K562 (cell line): ENCODE measurements around the gene SEPHS2. TPM values are rescaled to one million over a fixed set of nuclear protein-coding genes. Genes with fewer than 3 reads are reported as not detected.

Source experiments
- BDP1 ChIP-seq: IDR thresholded peaks from 3 replicates; pipeline ENCODE4 v1.6.1; 2011; ENCODE audit not compliant: insufficient read length, insufficient read depth
- CBX1 ChIP-seq: sonication (generic); IDR thresholded peaks from 2 replicates; pipeline ENCODE4 v1.6.1; 2016; ENCODE audit warnings: antibody characterized with exemption, low read depth, mild to moderate bottlenecking
- DMBX1 ChIP-seq: fragments of 250-450 bp; sonication (Bioruptor Pico); IDR thresholded peaks from 2 replicates; pipeline ENCODE4 v1.8.0; 2022; ENCODE audit warnings: inconsistent platforms, mild to moderate bottlenecking, moderate library complexity, borderline replicate concordance
- ESRRB ChIP-seq: fragments of 250-450 bp; sonication (Bioruptor Pico); IDR thresholded peaks from 2 replicates; pipeline ENCODE4 v1.5.0; 2020; ENCODE audit warnings: mild to moderate bottlenecking, moderate library complexity, borderline replicate concordance
- FOXJ3 ChIP-seq: sonication (generic); formaldehyde crosslinking; IDR thresholded peaks from 2 replicates; pipeline ENCODE4 v1.4.0; 2020; ENCODE audit warnings: mild to moderate bottlenecking, missing genetic modification reagents
- MEF2D ChIP-seq: conservative IDR thresholded peaks from 2 replicates; pipeline ENCODE4 v1.6.1; 2016; ENCODE audit warnings: low read depth, missing genetic modification characterization, missing compliant biosample characterization
- MTF1 ChIP-seq: fragments of 250-450 bp; sonication (Bioruptor Pico); IDR thresholded peaks from 2 replicates; pipeline ENCODE4 v1.9.0; 2021; ENCODE audit warnings: moderate library complexity, mild to moderate bottlenecking, inconsistent platforms, borderline replicate concordance
- NCOA1 ChIP-seq: fragments of 450-650 bp; IDR thresholded peaks from 2 replicates; pipeline ENCODE4 v1.6.1; 2016; ENCODE audit warnings: low read depth
- NFE2 ChIP-seq: IDR thresholded peaks from 2 replicates; pipeline ENCODE4 v1.6.1; 2014; ENCODE audit warnings: antibody characterized with exemption, low read depth
- POLR3G ChIP-seq: IDR thresholded peaks from 2 replicates; pipeline ENCODE4 v1.6.1; 2011; ENCODE audit not compliant: insufficient read length, insufficient replicate concordance; ENCODE audit errors: extremely low read depth
- SMARCE1 ChIP-seq: fragments of 450-650 bp; IDR thresholded peaks from 2 replicates; pipeline ENCODE4 v1.7.1; 2016; ENCODE audit warnings: mild to moderate bottlenecking
- SP1 ChIP-seq: sonication (generic); formaldehyde crosslinking; IDR thresholded peaks from 2 replicates; pipeline ENCODE4 v1.8.1; 2022; ENCODE audit warnings: mild to moderate bottlenecking, missing genetic modification reagents
- TAF15 ChIP-seq: fragments of 200-400 bp; formaldehyde crosslinking; IDR thresholded peaks from 2 replicates; pipeline ENCODE4 v1.6.1; 2017; ENCODE audit warnings: mild to moderate bottlenecking, low read depth, low read length, moderate library complexity
- TARDBP ChIP-seq: fragments of 450-650 bp; IDR thresholded peaks from 2 replicates; pipeline ENCODE4 v1.6.1; 2016
- TCF3 ChIP-seq: sonication (generic); formaldehyde crosslinking; IDR thresholded peaks from 2 replicates; pipeline ENCODE4 v1.4.0; 2020; ENCODE audit warnings: mild to moderate bottlenecking, missing genetic modification reagents
- TEAD2 ChIP-seq: fragments of 450-650 bp; IDR thresholded peaks from 2 replicates; pipeline ENCODE4 v1.6.1; 2016; ENCODE audit warnings: missing genetic modification characterization, control low read depth, missing compliant biosample characterization
- TRIM28 ChIP-seq: fragments of 450-650 bp; IDR thresholded peaks from 2 replicates; pipeline ENCODE4 v1.6.1; 2017
- TSC22D4 ChIP-seq: fragments of 450-650 bp; IDR thresholded peaks from 2 replicates; pipeline ENCODE4 v1.6.1; 2016; ENCODE audit warnings: missing genetic modification characterization, missing biosample characterization, control low read depth
- YBX1 ChIP-seq: fragments of 450-650 bp; IDR thresholded peaks from 2 replicates; pipeline ENCODE4 v1.7.1; 2016; ENCODE audit warnings: mild to moderate bottlenecking
- ZBTB7A ChIP-seq: IDR thresholded peaks from 2 replicates; pipeline ENCODE4 v1.6.1; 2011; ENCODE audit warnings: low read depth, mild to moderate bottlenecking, low read length, moderate library complexity, borderline replicate concordance; ENCODE audit not compliant: control insufficient read depth
- ZNF175 ChIP-seq: fragments of 200-800 bp; sonication (Bioruptor generic); IDR thresholded peaks from 2 replicates; pipeline ENCODE4 v1.6.1; 2016; ENCODE audit warnings: low read depth, mild to moderate bottlenecking, missing genetic modification characterization, missing compliant biosample characterization
- ZNF584 ChIP-seq: fragments of 200-800 bp; sonication (Bioruptor generic); IDR thresholded peaks from 2 replicates; pipeline ENCODE4 v1.6.1; 2016; ENCODE audit warnings: low read depth, mild to moderate bottlenecking, missing genetic modification characterization, missing compliant biosample characterization
- polyA plus RNA-seq, 8 experiments: library from polyadenylated mRNA; depleted of rRNA in 4 of 8; stranded (reverse) in 5 of 8; unstranded in 3 of 8; fragments of >200 nt; fragmentation: Nextera tagmentation in 2 of 8; fragmentation: Illumina TruSeq in 1 of 8; extraction: Ambion mirVana in 2 of 8; extraction: Trizol in 1 of 8; gene quantifications; 2 replicates each; pipeline versions ENCODE4 v1.2.1 to v1.2.3, GENCODE V29; 2011 to 2014; ENCODE audit warnings: inconsistent platforms in 1 of 8, missing spikeins in 1 of 8
- total RNA-seq, 7 experiments: library from RNA; depleted of rRNA in 6 of 7; stranded (reverse); fragments of >200 nt in 6 of 7; fragmentation: Illumina TruSeq in 2 of 7; extraction: Trizol in 2 of 7; gene quantifications; 2 replicates each; pipeline versions ENCODE4 v1.2.1 to v1.2.3, GENCODE V29; 2011 to 2021; ENCODE audit warnings: low replicate concordance in 1 of 7
- TF ChIP-seq, protein P1 (sequence below): fragments of 250-450 bp; sonication (Bioruptor Pico); IDR thresholded peaks from 2 replicates; pipeline ENCODE4 v1.8.0; 2021; ENCODE audit warnings: borderline replicate concordance, mild to moderate bottlenecking, moderate library complexity; ENCODE audit not compliant: poor library complexity, severe bottlenecking
- TF ChIP-seq, protein P2 (sequence below): IDR thresholded peaks from 3 replicates; pipeline ENCODE4 v1.6.1; 2011; ENCODE audit warnings: borderline replicate concordance, mild to moderate bottlenecking, moderate library complexity; ENCODE audit not compliant: insufficient read length; ENCODE audit errors: extremely low read depth
- TF ChIP-seq, protein P3 (sequence below): fragments of 250-450 bp; sonication (Bioruptor Pico); IDR thresholded peaks from 2 replicates; pipeline ENCODE4 v1.4.0; 2020

Gene SEPHS2
- total and polyA plus RNA-seq, 9 of the 15 experiments (the other 6 are each of a cell fraction or from before 2014, with no cell fraction given): 20.9 to 90.6 (median 43.4) TPM

DNA sequence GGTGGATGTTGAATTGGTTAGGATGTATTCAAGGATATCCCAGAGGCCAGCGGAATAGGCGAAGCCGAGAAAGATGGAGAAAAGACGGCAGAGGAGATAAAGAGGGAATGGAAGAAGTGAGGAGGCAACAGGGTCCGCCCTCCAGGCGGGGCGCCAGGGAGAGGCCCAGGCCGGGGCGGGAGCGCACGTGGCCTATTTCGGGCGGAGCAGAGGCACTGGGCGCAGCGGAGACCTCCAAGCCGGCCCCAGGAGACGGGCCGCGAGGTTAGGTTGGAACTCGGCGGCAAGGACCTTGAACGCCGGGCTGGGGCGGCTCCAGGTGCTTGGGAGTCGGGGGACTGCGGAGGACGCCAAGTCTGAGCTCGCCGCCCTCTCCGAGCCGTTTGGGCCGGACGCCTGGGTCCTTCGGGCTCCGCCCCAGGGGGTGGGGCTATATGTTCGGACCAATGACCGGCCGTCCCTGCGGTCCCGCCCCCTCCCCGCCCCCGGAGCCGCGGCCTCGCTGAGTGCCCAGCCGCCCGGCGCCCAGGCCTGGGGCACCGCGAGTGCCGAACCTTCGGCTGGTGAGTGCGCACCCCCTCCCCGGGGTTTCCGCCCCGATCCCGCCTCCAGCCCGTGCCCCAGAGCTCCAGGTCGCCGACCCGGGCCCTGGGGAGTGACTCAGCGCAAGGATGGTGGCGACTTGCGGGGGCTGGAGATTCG, 38.4 kb downstream of the SEPHS2 start, which contains the start of gene ZNF771 (continued):
- TF ChIP-seq, protein P1, sequence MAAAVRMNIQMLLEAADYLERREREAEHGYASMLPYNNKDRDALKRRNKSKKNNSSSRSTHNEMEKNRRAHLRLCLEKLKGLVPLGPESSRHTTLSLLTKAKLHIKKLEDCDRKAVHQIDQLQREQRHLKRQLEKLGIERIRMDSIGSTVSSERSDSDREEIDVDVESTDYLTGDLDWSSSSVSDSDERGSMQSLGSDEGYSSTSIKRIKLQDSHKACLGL (CRISPR knock-in tag): peak; percentile 75
- TF ChIP-seq MEF2D (tag): no peak
- TF ChIP-seq NCOA1: peak; percentile 24; the same call in 1 of the 2 replicates
- TF ChIP-seq ZBTB7A: peak; percentile 59; the same call in 1 of the 2 replicates
- TF ChIP-seq ZNF584 (CRISPR knock-in tag): no peak
- no peak for TF ChIP-seq TAF15
- peak; percentile 84 for TF ChIP-seq NFE2
- no peak for TF ChIP-seq DMBX1 (CRISPR knock-in tag)
- TF ChIP-seq SMARCE1: peak; percentile 58
- no peak for TF ChIP-seq BDP1
- TF ChIP-seq SP1 (CRISPR knock-in tag): peak; percentile 92
- TF ChIP-seq MTF1 (CRISPR knock-in tag): no peak
- TF ChIP-seq TSC22D4 (tag): no peak
- no peak for TF ChIP-seq ZNF175 (CRISPR knock-in tag)
- TF ChIP-seq POLR3G: no peak
- TF ChIP-seq, protein P2, sequence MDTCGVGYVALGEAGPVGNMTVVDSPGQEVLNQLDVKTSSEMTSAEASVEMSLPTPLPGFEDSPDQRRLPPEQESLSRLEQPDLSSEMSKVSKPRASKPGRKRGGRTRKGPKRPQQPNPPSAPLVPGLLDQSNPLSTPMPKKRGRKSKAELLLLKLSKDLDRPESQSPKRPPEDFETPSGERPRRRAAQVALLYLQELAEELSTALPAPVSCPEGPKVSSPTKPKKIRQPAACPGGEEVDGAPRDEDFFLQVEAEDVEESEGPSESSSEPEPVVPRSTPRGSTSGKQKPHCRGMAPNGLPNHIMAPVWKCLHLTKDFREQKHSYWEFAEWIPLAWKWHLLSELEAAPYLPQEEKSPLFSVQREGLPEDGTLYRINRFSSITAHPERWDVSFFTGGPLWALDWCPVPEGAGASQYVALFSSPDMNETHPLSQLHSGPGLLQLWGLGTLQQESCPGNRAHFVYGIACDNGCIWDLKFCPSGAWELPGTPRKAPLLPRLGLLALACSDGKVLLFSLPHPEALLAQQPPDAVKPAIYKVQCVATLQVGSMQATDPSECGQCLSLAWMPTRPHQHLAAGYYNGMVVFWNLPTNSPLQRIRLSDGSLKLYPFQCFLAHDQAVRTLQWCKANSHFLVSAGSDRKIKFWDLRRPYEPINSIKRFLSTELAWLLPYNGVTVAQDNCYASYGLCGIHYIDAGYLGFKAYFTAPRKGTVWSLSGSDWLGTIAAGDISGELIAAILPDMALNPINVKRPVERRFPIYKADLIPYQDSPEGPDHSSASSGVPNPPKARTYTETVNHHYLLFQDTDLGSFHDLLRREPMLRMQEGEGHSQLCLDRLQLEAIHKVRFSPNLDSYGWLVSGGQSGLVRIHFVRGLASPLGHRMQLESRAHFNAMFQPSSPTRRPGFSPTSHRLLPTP: no peak
- TF ChIP-seq TARDBP: no peak
- peak; percentile 36; the same call in 1 of the 2 replicates for TF ChIP-seq CBX1
- no peak for TF ChIP-seq YBX1
- TF ChIP-seq TCF3 (CRISPR knock-in tag): 0 out of 2 replicates have a peak, but pooled peaks have one; percentile 11
- TF ChIP-seq FOXJ3 (CRISPR knock-in tag): no peak
- no peak for TF ChIP-seq TRIM28
- TF ChIP-seq ESRRB (CRISPR knock-in tag): no peak
- TF ChIP-seq, protein P3, sequence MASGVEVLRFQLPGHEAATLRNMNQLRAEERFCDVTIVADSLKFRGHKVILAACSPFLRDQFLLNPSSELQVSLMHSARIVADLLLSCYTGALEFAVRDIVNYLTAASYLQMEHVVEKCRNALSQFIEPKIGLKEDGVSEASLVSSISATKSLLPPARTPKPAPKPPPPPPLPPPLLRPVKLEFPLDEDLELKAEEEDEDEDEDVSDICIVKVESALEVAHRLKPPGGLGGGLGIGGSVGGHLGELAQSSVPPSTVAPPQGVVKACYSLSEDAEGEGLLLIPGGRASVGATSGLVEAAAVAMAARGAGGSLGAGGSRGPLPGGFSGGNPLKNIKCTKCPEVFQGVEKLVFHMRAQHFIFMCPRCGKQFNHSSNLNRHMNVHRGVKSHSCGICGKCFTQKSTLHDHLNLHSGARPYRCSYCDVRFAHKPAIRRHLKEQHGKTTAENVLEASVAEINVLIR (CRISPR knock-in tag): no peak
- TF ChIP-seq TEAD2: no peak
